ENCODE results near the gene NAT8L. TPM values are rescaled to one million over a fixed set of nuclear protein-coding genes. Genes with fewer than 3 reads are reported as not detected.

The NAT8L gene
- total RNA-seq, 4 donors from 2014 or later = 0.27 to 1.2 TPM; not detected in 2

GRCh38 chr4:2062168-2062807 is 3.2 kb downstream of the NAT8L start:
- TF ChIP-seq CTCF (IDR thresholded peaks at IDR 0.05) = no peak
- no peak for TF ChIP-seq POLR2A (IDR thresholded peaks at IDR 0.05)
- H3K36me3 ChIP-seq = no peaks in the 10 kb centered on the region
- no peaks in the 10 kb centered on the region for H3K9me3 ChIP-seq
- DNase-seq = no peak
- H3K4me1 ChIP-seq = peaks cover 0 to 7% of the 10 kb centered on the region in 2 donors
- peaks cover 5 to 19% of the 10 kb centered on the region in 2 donors for H3K27me3 ChIP-seq
- intact Hi-C loops (cut with DNase I; ENCODE audit: low total_unique reads) = no loop called here
- H3K27ac ChIP-seq = no peak overlapping the region
- H3K4me3 ChIP-seq = no peak overlapping the region

DNA sequence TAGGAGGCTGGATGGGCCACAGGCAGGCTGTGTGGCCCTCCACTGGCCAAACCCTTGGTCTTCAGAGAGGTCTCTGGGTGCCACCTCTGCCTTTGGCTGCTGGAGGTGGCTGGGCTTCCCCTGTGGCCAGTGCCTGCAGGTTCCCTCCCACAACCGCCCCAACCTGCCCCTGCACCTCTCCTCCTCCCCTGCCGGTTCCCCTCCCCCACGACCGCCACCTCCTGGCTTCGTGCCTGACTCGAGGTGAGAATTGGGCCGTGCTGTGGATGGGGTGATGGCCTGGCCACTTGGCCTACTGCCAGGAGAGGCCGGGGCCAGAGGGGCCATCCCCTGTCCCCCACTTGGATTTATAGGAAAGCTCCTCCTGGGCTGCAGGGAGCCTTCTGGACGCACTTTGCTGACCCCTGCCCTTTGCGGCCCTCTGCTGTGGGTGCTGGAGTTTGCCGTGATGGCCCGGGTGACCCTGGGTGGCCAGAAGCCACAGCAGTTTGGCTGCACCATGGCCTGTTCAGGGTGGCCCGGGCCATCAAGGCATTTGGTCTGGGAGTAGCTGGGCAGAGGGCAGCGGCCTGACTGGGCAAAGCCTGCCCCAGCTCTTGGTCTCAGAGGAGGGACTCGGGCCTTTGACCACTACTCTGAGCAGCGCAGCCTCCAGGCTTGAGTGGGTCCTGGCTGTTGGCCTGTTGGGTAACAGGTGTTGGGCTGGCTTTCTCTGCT is 3.8 kb downstream of the NAT8L start:
- Histone ChIP-seq H3K9me3 (no peaks in the 10 kb centered on the region), H3K4me1 (peaks cover 0 to 7% of the 10 kb centered on the region in 2 donors), H3K27ac (no peak overlapping the region), H3K36me3 (no peaks in the 10 kb centered on the region), H3K27me3 (peaks cover 3 to 12% of the 10 kb centered on the region in 2 donors), H3K4me3 (no peak overlapping the region)
- intact Hi-C loops (cut with DNase I; ENCODE audit: low total_unique reads) = no loop called here
- TF ChIP-seq CTCF (IDR thresholded peaks at IDR 0.05) (no peak), POLR2A (IDR thresholded peaks at IDR 0.05) (no peak)
- DNase-seq = no peak

DNA sequence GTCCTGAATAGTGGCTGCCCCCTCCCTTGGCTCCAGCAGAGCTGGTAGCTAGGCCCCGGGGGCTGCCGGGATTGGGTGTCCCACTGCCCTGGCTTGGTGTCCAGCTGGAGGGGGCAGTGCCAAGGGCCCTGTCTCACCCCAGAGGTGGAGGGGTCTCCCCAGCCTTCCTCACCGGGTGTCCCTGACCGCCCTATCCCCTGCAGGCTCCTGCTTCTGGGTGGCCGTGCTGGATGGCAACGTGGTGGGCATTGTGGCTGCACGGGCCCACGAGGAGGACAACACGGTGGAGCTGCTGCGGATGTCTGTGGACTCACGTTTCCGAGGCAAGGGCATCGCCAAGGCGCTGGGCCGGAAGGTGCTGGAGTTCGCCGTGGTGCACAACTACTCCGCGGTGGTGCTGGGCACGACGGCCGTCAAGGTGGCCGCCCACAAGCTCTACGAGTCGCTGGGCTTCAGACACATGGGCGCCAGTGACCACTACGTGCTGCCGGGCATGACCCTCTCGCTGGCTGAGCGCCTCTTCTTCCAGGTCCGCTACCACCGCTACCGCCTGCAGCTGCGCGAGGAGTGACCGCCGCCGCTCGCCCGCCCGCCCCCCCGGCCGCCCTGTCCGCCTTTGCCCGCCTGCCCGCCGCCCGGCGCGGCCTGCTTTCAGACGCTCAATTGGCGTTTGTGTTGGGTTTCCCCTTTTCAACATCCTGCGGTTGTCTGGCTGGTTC is 4.6 kb downstream of the NAT8L start:
- Histone ChIP-seq H3K27ac (no peak overlapping the region), H3K9me3 (no peaks in the 10 kb centered on the region), H3K4me3 (no peak overlapping the region), H3K4me1 (peaks cover 0 to 4% of the 10 kb centered on the region in 2 donors), H3K36me3 (no peaks in the 10 kb centered on the region), H3K27me3 (peaks cover 0 to 8% of the 10 kb centered on the region in 2 donors)
- DNase-seq = no peak
- intact Hi-C loops (cut with DNase I; ENCODE audit: low total_unique reads) = no loop called here
- no peak for TF ChIP-seq POLR2A (IDR thresholded peaks at IDR 0.05)
- no peak for TF ChIP-seq CTCF (IDR thresholded peaks at IDR 0.05)

DNA sequence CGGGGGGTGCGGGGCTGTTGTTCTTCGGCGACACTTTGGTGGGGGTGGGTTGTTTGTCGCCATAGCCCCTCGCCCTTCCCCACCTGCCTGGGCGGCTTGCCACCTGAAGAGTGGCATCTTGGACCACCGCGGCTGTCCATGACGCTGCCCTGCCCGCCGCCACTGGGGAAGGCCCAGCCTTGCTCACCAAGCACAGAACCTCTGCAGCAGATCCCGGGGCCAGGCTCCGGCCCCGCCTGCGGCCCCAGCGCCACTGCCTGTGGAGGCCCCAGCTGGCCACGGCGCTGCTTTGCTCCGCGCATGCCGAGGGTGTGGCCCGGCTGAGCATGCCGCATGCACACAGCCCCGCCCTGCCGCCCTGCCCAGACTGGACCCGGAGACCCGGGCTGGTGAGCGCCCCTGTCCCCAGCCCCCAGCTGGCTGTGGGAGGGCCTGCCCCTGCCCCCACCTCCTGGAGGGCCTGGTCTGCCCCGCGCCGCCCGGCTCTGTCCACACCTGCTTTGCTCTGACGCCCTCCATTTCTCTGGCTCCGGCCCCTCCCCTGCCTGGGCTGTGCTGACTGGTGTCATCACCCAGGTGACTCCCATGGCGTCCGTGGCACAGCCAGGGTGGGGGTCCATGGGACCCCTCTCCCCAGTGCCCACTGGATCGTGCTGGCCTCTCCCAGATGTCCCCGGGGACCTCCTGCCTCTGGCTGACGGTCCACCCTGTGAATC is 5.3 kb downstream of the NAT8L start:
- no peaks in the 10 kb centered on the region for H3K9me3 ChIP-seq
- no peaks in the 10 kb centered on the region for H3K36me3 ChIP-seq
- no peak for DNase-seq
- intact Hi-C loops (cut with DNase I; ENCODE audit: low total_unique reads) = no loop called here
- H3K4me1 ChIP-seq = peaks cover 0 to 4% of the 10 kb centered on the region in 2 donors
- peaks cover 0 to 8% of the 10 kb centered on the region in 2 donors for H3K27me3 ChIP-seq
- no peak for TF ChIP-seq CTCF (IDR thresholded peaks at IDR 0.05)
- TF ChIP-seq POLR2A (IDR thresholded peaks at IDR 0.05) = no peak
- no peak overlapping the region for H3K27ac ChIP-seq
- no peak overlapping the region for H3K4me3 ChIP-seq
